H1 (cell line): ENCODE data around the gene GPC6. TPM values are rescaled to one million over a fixed set of nuclear protein-coding genes. Genes with fewer than 3 reads are reported as not detected.

ENCODE experiments used
- CTCF ChIA-PET: fragments of 300-600 bp; sonication (Branson Sonifier 250); formaldehyde crosslinking; loops from one replicate; lab custom pipeline; 2021; ENCODE audit not compliant: partially characterized antibody; lab: Charles Lee
- POLR2A ChIA-PET: fragments of 300-600 bp; sonication (Branson Sonifier 250); formaldehyde crosslinking; loops from one replicate; lab custom pipeline; 2021; ENCODE audit warnings: inconsistent platforms; ENCODE audit not compliant: partially characterized antibody; lab: Charles Lee
- DNase-seq, 2 experiments: peaks; one replicate each; pipeline versions ENCODE4 v3.0.0 to v3.0.0-alpha.2; 2010 to 2022; ENCODE audit warnings: low spot score in 2 of 2, low read depth in 1 of 2, mixed read lengths in 1 of 2
- FAIRE-seq: peaks from 2 replicates; lab custom pipeline; 2011; peaks lifted over from hg19 to GRCh38; lab: Jason Lieb, UNC
- H2AFZ ChIP-seq: 2 replicates; pipeline ENCODE4 v1.8.1; 2012; ENCODE audit warnings: low read length, inconsistent platforms
- H2AK5ac ChIP-seq: 2 replicates; pipeline ENCODE4 v1.6.1; 2013; ENCODE audit warnings: low read depth, low read length
- H2BK120ac ChIP-seq: replicated peaks from 2 replicates; pipeline ENCODE3; 2013; ENCODE audit warnings: low read depth, low read length, inconsistent platforms
- H2BK12ac ChIP-seq: 2 replicates; pipeline ENCODE4 v1.6.1; 2013; ENCODE audit warnings: low read depth, low read length
- H2BK15ac ChIP-seq: 2 replicates; pipeline ENCODE4 v1.6.1; 2013; ENCODE audit warnings: low read length
- H2BK20ac ChIP-seq: 2 replicates; pipeline ENCODE4 v1.6.1; 2013; ENCODE audit warnings: low read length
- H2BK5ac ChIP-seq: 2 replicates; pipeline ENCODE4 v1.6.1; 2013; ENCODE audit warnings: low read depth, low read length
- H3K14ac ChIP-seq: 2 replicates; pipeline ENCODE4 v1.6.1; 2013; ENCODE audit warnings: inconsistent platforms; ENCODE audit not compliant: insufficient read length
- H3K18ac ChIP-seq: 2 replicates; pipeline ENCODE4 v1.6.1; 2013; ENCODE audit warnings: low read length; ENCODE audit errors: extremely low read depth
- H3K23ac ChIP-seq: 2 replicates; pipeline ENCODE4 v1.6.1; 2013; ENCODE audit warnings: inconsistent platforms; ENCODE audit not compliant: insufficient read length
- H3K23me2 ChIP-seq: 2 replicates; pipeline ENCODE4 v1.6.1; 2013; ENCODE audit warnings: low read depth, low read length
- H3K27ac ChIP-seq: 2 replicates; pipeline ENCODE4 v1.6.1; 2011; ENCODE audit warnings: low read depth, low read length, inconsistent platforms
- H3K27me3 ChIP-seq, 4 experiments: replicated peaks in 1 of 4; 1 replicate in 1 of 4; 2 replicates in 3 of 4; pipeline versions ENCODE4 v1.6.1 to v1.8.1; 2011 to 2013; ENCODE audit warnings: low read length in 3 of 4, mild to moderate bottlenecking in 3 of 4, inconsistent platforms in 2 of 4, mixed read lengths in 2 of 4, moderate library complexity in 1 of 4; ENCODE audit not compliant: control insufficient read depth in 3 of 4, insufficient read depth in 3 of 4; ENCODE audit errors: extremely low read depth in 1 of 4
- H3K36me3 ChIP-seq, 4 experiments: 2 replicates each; pipeline versions ENCODE4 v1.6.1 to v1.8.1; 2011 to 2013; ENCODE audit warnings: mild to moderate bottlenecking in 4 of 4, low read length in 3 of 4, moderate library complexity in 2 of 4, control low read depth in 1 of 4, inconsistent platforms in 1 of 4; ENCODE audit not compliant: insufficient read depth in 4 of 4, control insufficient read depth in 2 of 4
- H3K4ac ChIP-seq: replicated peaks from 2 replicates; pipeline ENCODE3; 2013; ENCODE audit warnings: low read length, low read depth, mixed read lengths, inconsistent platforms; ENCODE audit not compliant: insufficient read length
- H3K4me1 ChIP-seq, 4 experiments: replicated peaks in 1 of 4; 1 replicate in 1 of 4; 2 replicates in 3 of 4; pipeline versions ENCODE4 v1.6.1 to v1.8.1; 2011 to 2013; ENCODE audit warnings: low read length in 3 of 4, inconsistent platforms in 2 of 4, mixed read lengths in 1 of 4; ENCODE audit not compliant: insufficient read depth in 4 of 4, control insufficient read depth in 3 of 4
- H3K4me2 ChIP-seq, 2 experiments: 2 replicates each; pipeline versions ENCODE4 v1.6.1 to v1.8.1; 2011 to 2013; ENCODE audit warnings: low read depth in 2 of 2, low read length in 2 of 2, control low read depth in 1 of 2, inconsistent platforms in 1 of 2, mild to moderate bottlenecking in 1 of 2; ENCODE audit not compliant: insufficient read depth in 1 of 2
- H3K4me3 ChIP-seq, 4 experiments: fragments of 200-600, 300-600 bp in 1 of 4; sonication (generic), shearing (Covaris generic), sonication (Bioruptor Twin) in 1 of 4; 2 replicates each; pipeline versions ENCODE4 v1.5.1 to v1.8.1; 2011 to 2016; ENCODE audit warnings: low read length in 4 of 4, low read depth in 3 of 4, control low read depth in 2 of 4, inconsistent platforms in 2 of 4, mild to moderate bottlenecking in 2 of 4, mixed read lengths in 1 of 4, moderate library complexity in 1 of 4; ENCODE audit not compliant: insufficient read depth in 2 of 4; ENCODE audit errors: extremely low read depth in 1 of 4
- H3K56ac ChIP-seq: replicated peaks from 2 replicates; pipeline ENCODE3; 2013; ENCODE audit warnings: low read depth, mild to moderate bottlenecking, mixed read lengths, low read length, inconsistent platforms; ENCODE audit not compliant: insufficient read length
- H3K79me1 ChIP-seq: 2 replicates; pipeline ENCODE4 v1.6.1; 2013; ENCODE audit warnings: low read depth, low read length, control low read depth
- H3K79me2 ChIP-seq, 2 experiments: 2 replicates each; pipeline versions ENCODE4 v1.6.1 to v1.8.1; 2012 to 2013; ENCODE audit warnings: low read length in 2 of 2, mild to moderate bottlenecking in 2 of 2, inconsistent platforms in 1 of 2; ENCODE audit not compliant: insufficient read depth in 2 of 2, control insufficient read depth in 1 of 2
- H3K9ac ChIP-seq, 4 experiments: replicated peaks in 1 of 4; 1 replicate in 1 of 4; 2 replicates in 3 of 4; pipeline versions ENCODE4 v1.6.1 to v1.8.1; 2011 to 2013; ENCODE audit warnings: low read depth in 3 of 4, low read length in 3 of 4, control low read depth in 2 of 4, mild to moderate bottlenecking in 2 of 4, moderate library complexity in 2 of 4, inconsistent platforms in 1 of 4; ENCODE audit errors: extremely low read depth in 1 of 4
- H3K9me3 ChIP-seq, 2 experiments: 2 replicates each; pipeline versions ENCODE4 v1.6.1 to v1.8.1; 2012 to 2013; ENCODE audit warnings: mild to moderate bottlenecking in 2 of 2, moderate library complexity in 2 of 2, control low read depth in 1 of 2, inconsistent platforms in 1 of 2, low read depth in 1 of 2, low read length in 1 of 2, mixed read lengths in 1 of 2; ENCODE audit not compliant: insufficient read depth in 2 of 2
- H4K20me1 ChIP-seq, 2 experiments: replicated peaks in 1 of 2; 2 replicates each; pipeline versions ENCODE3 to v1.8.1; 2011 to 2013; ENCODE audit warnings: inconsistent platforms in 2 of 2, low read length in 2 of 2, mild to moderate bottlenecking in 1 of 2; ENCODE audit not compliant: insufficient read depth in 2 of 2, control insufficient read depth in 1 of 2
- H4K5ac ChIP-seq: 2 replicates; pipeline ENCODE4 v1.6.1; 2013; ENCODE audit warnings: low read length, low read depth, mixed read lengths, inconsistent platforms; ENCODE audit not compliant: insufficient read length
- H4K8ac ChIP-seq: 2 replicates; pipeline ENCODE4 v1.8.0; 2013; ENCODE audit warnings: mild to moderate bottlenecking, moderate library complexity, low read length, inconsistent platforms; ENCODE audit not compliant: insufficient read depth; ENCODE audit errors: extremely low read depth
- H4K91ac ChIP-seq: replicated peaks from 2 replicates; pipeline ENCODE3; 2013; ENCODE audit warnings: low read length, mixed read lengths, inconsistent platforms; ENCODE audit not compliant: insufficient read length
- ASH2L ChIP-seq: fragments of 200-600, 300-600 bp; sonication (generic); IDR thresholded peaks from one replicate; pipeline ENCODE4 v1.7.1; 2017; ENCODE audit warnings: low read length
- BCL11A ChIP-seq, 2 experiments: IDR thresholded peaks; one replicate each; pipeline ENCODE4 v1.6.1; 2011; ENCODE audit warnings: low read depth in 2 of 2, low read length in 2 of 2, mild to moderate bottlenecking in 2 of 2
- CBX5 ChIP-seq: fragments of 300-800, 300-1000 bp; sonication (generic); IDR thresholded peaks from 2 replicates; pipeline ENCODE4 v1.7.1; 2016; ENCODE audit warnings: antibody characterized with exemption, low read length, low read depth
- CEBPB ChIP-seq: IDR thresholded peaks from 2 replicates; pipeline ENCODE4 v1.6.1; 2012; ENCODE audit warnings: low read depth, low read length
- CHD1 ChIP-seq: IDR thresholded peaks from 2 replicates; pipeline ENCODE4 v1.6.1; 2012; ENCODE audit warnings: low read depth, low read length, improper control_type of control experiment
- MAFK ChIP-seq: IDR thresholded peaks from 2 replicates; pipeline ENCODE4 v1.6.1; 2012; ENCODE audit warnings: low read depth, mild to moderate bottlenecking, improper control_type of control experiment, low read length
- PHF8 ChIP-seq: fragments of 200-600 bp; sonication (generic); conservative IDR thresholded peaks from 2 replicates; pipeline ENCODE4 v1.7.1; 2012; ENCODE audit warnings: low read depth, mild to moderate bottlenecking, inconsistent platforms, low read length, moderate library complexity
- POLR2AphosphoS5 ChIP-seq: IDR thresholded peaks from 2 replicates; pipeline ENCODE4 v1.6.1; 2011; ENCODE audit warnings: low read depth, low read length
- RFX5 ChIP-seq: IDR thresholded peaks from 2 replicates; pipeline ENCODE4 v1.6.1; 2011; ENCODE audit warnings: low read depth, low read length, improper control_type of control experiment, borderline replicate concordance
- SIX5 ChIP-seq: IDR thresholded peaks from 2 replicates; pipeline ENCODE4 v1.6.1; 2011; ENCODE audit warnings: mild to moderate bottlenecking, low read depth, low read length
- SP1 ChIP-seq: IDR thresholded peaks from 2 replicates; pipeline ENCODE4 v1.6.1; 2011; ENCODE audit warnings: low read depth, low read length
- SP2 ChIP-seq: IDR thresholded peaks from 2 replicates; pipeline ENCODE4 v1.6.1; 2012; ENCODE audit warnings: mild to moderate bottlenecking, low read length, inconsistent platforms
- TAF7 ChIP-seq: optimal IDR thresholded peaks from 2 replicates; pipeline ENCODE3; 2011; ENCODE audit warnings: low read depth, mild to moderate bottlenecking, inconsistent platforms, low read length, moderate library complexity, borderline replicate concordance
- WGBS, 2 experiments: shearing (Covaris generic) in 1 of 2; methylation state at CpG; one replicate each; pipeline versions ENCODE4 v1.1.6 to v1.1.7; 2013 to 2015; ENCODE audit warnings: low lambda C conversion rate in 2 of 2, mixed read lengths in 2 of 2, inconsistent platforms in 1 of 2, low coverage in 1 of 2, missing lambda C conversion rate in 1 of 2; ENCODE audit not compliant: insufficient replicate concordance in 2 of 2, insufficient coverage in 1 of 2, insufficient read length in 1 of 2; ENCODE audit errors: extremely low coverage in 1 of 2, missing lambda C conversion rate in 1 of 2; 5-methylcytosine and 5-hydroxymethylcytosine counted together
- polyA plus RNA-seq, 7 experiments: library from polyadenylated mRNA; depleted of rRNA in 3 of 7; stranded (reverse) in 5 of 7; unstranded in 2 of 7; fragments of >200 nt in 5 of 7; fragments of 200-250 nt in 2 of 7; gene quantifications; 1 replicate in 5 of 7; 2 replicates in 1 of 7; 4 replicates in 1 of 7; pipeline versions ENCODE4 v1.2.1 to v1.2.3, GENCODE V29; 2011 to 2013; ENCODE audit warnings: missing spikeins in 2 of 7, mixed read lengths in 2 of 7
- total RNA-seq: library from RNA; stranded (reverse); fragmentation: NEBNext Ultra II Directional; extraction: Animal tissue kit (Norgen Biotek cat#: 25700); gene quantifications from 2 replicates; pipeline ENCODE4 v1.2.1, GENCODE V29; 2021

The GPC6 gene
- total and polyA plus RNA-seq, 2 of the 8 experiments (the other 6 are each of a cell fraction or from before 2014, with no cell fraction given) = 5.4 to 12.0 TPM

DNA sequence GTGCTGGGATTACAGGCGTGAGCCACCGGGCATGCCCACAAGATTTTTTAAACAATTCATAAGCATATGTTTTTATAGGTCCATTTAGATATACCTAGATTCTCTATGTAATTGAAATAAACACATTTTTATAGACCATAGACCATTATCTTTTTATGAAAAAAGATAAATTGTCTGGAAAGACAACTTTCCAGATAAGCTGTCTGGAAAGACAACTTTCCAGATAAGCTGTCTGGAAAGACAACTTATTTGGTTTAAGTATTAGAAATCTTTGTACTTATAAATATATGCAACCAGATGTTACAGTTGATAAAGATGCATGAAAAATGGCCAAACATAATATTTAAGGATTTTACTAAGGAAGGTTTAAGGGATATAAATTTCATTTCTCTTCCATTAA, 538.5 kb downstream of the GPC6 start:
- Histone ChIP-seq H4K8ac (no peak overlapping the region), H3K79me2 (no peaks in the 10 kb centered on the region), H3K23me2 (no peaks in the 10 kb centered on the region), H3K4me2 (no peak overlapping the region), H3K18ac (no peak overlapping the region), H2AFZ (no peak overlapping the region), H3K4me1 (no peaks in the 10 kb centered on the region), H3K4ac (no peak overlapping the region), H4K20me1 (no peaks in the 10 kb centered on the region), H2BK12ac (no peak overlapping the region), H3K9me3 (peaks cover 0 to 8% of the 10 kb centered on the region in 2 experiments; a peak in 2 of 4 replicates), H2BK20ac (no peak overlapping the region), H3K56ac (no peak overlapping the region), H4K91ac (no peak overlapping the region), H3K79me1 (no peaks in the 10 kb centered on the region), H3K36me3 (no peaks in the 10 kb centered on the region), H3K23ac (no peak overlapping the region), H3K14ac (no peak overlapping the region), H3K27me3 (no peaks in the 10 kb centered on the region), H2BK15ac (no peak overlapping the region), H3K9ac (no peak overlapping the region), H3K4me3 (no peak overlapping the region), H2AK5ac (no peak overlapping the region), H3K27ac (no peak overlapping the region), H2BK5ac (no peak overlapping the region), H2BK120ac (no peak overlapping the region), H4K5ac (no peak overlapping the region)
- no peak for DNase-seq
- FAIRE-seq = no peak
- POLR2A ChIA-PET = no interaction called here
- TF ChIP-seq RFX5 = no peak
- TF ChIP-seq ASH2L = no peak
- TF ChIP-seq PHF8 = no peak
- TF ChIP-seq BCL11A (IDR thresholded peaks at IDR 0.05; ENCODE audit: low read depth in 2 of 2, low read length in 2 of 2) = no peak
- TF ChIP-seq SP2 = no peak
- no peak for TF ChIP-seq POLR2AphosphoS5
- TF ChIP-seq CEBPB = no peak
- TF ChIP-seq SP1 = no peak
- no peak for TF ChIP-seq CHD1
- no peak for TF ChIP-seq CBX5
- TF ChIP-seq MAFK = no peak
- TF ChIP-seq SIX5 = no peak
- no peak for TF ChIP-seq TAF7
- CTCF ChIA-PET = no interaction called here
- WGBS, 2 experiments = 100% methylated on average over 2 of the region's 2 CpGs; no CpG with 5 or more reads in 1 of the 2 experiments
